Neuronal stem cell (in vitro differentiated cells): ENCODE measurements around the gene DNM1L.
A peak's percentile ranks its signal among the peaks of the same experiment; 100 is the strongest.

ENCODE experiments used
- DNase-seq: peaks from one replicate; pipeline ENCODE4 v3.0.0-alpha.2; 2013; ENCODE audit warnings: low spot score
- H2AFZ ChIP-seq: one replicate; pipeline ENCODE4 v1.6.1; 2013; ENCODE audit warnings: mild to moderate bottlenecking, low read length, inconsistent platforms
- H2AK5ac ChIP-seq: 2 replicates; pipeline ENCODE4 v1.6.1; 2013; ENCODE audit warnings: low read depth, mild to moderate bottlenecking, inconsistent platforms, low read length, moderate library complexity, mixed read lengths
- H2BK120ac ChIP-seq: 2 replicates; pipeline ENCODE4 v1.6.1; 2013; ENCODE audit warnings: low read depth, mild to moderate bottlenecking, inconsistent platforms, low read length, moderate library complexity, mixed read lengths
- H2BK12ac ChIP-seq: one replicate; pipeline ENCODE4 v1.6.1; 2013; ENCODE audit warnings: low read length, inconsistent platforms
- H2BK15ac ChIP-seq: 2 replicates; pipeline ENCODE4 v1.6.1; 2013; ENCODE audit warnings: mild to moderate bottlenecking, low read length, inconsistent platforms, mixed read lengths
- H2BK5ac ChIP-seq: one replicate; pipeline ENCODE4 v1.6.1; 2013; ENCODE audit warnings: inconsistent platforms, mild to moderate bottlenecking, low read length, moderate library complexity
- H3K14ac ChIP-seq: one replicate; pipeline ENCODE4 v1.6.1; 2013; ENCODE audit warnings: low read length, inconsistent platforms
- H3K18ac ChIP-seq: 2 replicates; pipeline ENCODE4 v1.6.1; 2013; ENCODE audit warnings: low read length, inconsistent platforms
- H3K23ac ChIP-seq: 2 replicates; pipeline ENCODE4 v1.6.1; 2013; ENCODE audit warnings: low read depth, mild to moderate bottlenecking, mixed read lengths, low read length, inconsistent platforms; ENCODE audit not compliant: poor library complexity
- H3K27ac ChIP-seq: replicated peaks from 3 replicates; pipeline ENCODE4 v1.5.1; 2013; ENCODE audit warnings: low read length, inconsistent platforms
- H3K27me3 ChIP-seq, 3 experiments: 2 replicates each; pipeline ENCODE4 v1.6.1; 2013; ENCODE audit warnings: low read length in 3 of 3, mild to moderate bottlenecking in 2 of 3, inconsistent platforms in 1 of 3, low read depth in 1 of 3, mixed read lengths in 1 of 3, moderate library complexity in 1 of 3; ENCODE audit not compliant: control insufficient read depth in 3 of 3, insufficient read depth in 3 of 3
- H3K36me3 ChIP-seq, 2 donors: replicated peaks in 1 of 2; 2 replicates each; pipeline ENCODE4 v1.6.1; 2013; ENCODE audit warnings: low read length in 2 of 2; ENCODE audit not compliant: control insufficient read depth in 2 of 2, insufficient read depth in 2 of 2
- H3K4ac ChIP-seq: 2 replicates; pipeline ENCODE4 v1.6.1; 2013; ENCODE audit warnings: inconsistent platforms, mild to moderate bottlenecking, low read length, moderate library complexity
- H3K4me1 ChIP-seq, 2 donors: 1 replicate in 1 of 2; 2 replicates in 1 of 2; pipeline ENCODE4 v1.6.1; 2013; ENCODE audit warnings: low read length in 2 of 2, low read depth in 1 of 2; ENCODE audit not compliant: control insufficient read depth in 2 of 2, insufficient read depth in 1 of 2
- H3K4me2 ChIP-seq: one replicate; pipeline ENCODE4 v1.6.1; 2013; ENCODE audit warnings: mild to moderate bottlenecking, low read length, inconsistent platforms; ENCODE audit not compliant: insufficient read depth, poor library complexity, severe bottlenecking
- H3K4me3 ChIP-seq, 2 donors: 2 replicates each; pipeline ENCODE4 v1.5.1; 2013; ENCODE audit warnings: low read length in 2 of 2, mild to moderate bottlenecking in 2 of 2, inconsistent platforms in 1 of 2, moderate library complexity in 1 of 2
- H3K79me1 ChIP-seq: one replicate; pipeline ENCODE4 v1.6.1; 2013; ENCODE audit warnings: low read depth, mild to moderate bottlenecking, inconsistent platforms, low read length, moderate library complexity
- H3K9ac ChIP-seq: one replicate; pipeline ENCODE4 v1.6.1; 2013; ENCODE audit warnings: mild to moderate bottlenecking, low read depth, low read length, inconsistent platforms; ENCODE audit not compliant: poor library complexity
- H3K9me3 ChIP-seq, 2 donors: replicated peaks in 1 of 2; 2 replicates each; pipeline versions ENCODE3 to v1.6.1; 2013; ENCODE audit warnings: low read length in 2 of 2, mild to moderate bottlenecking in 2 of 2, inconsistent platforms in 1 of 2, low read depth in 1 of 2, mixed read lengths in 1 of 2, moderate library complexity in 1 of 2; ENCODE audit not compliant: control insufficient read depth in 2 of 2, insufficient read depth in 1 of 2
- H4K8ac ChIP-seq: one replicate; pipeline ENCODE4 v1.6.1; 2013; ENCODE audit warnings: low read depth, mild to moderate bottlenecking, inconsistent platforms, low read length, moderate library complexity
- H4K91ac ChIP-seq: one replicate; pipeline ENCODE4 v1.6.1; 2013; ENCODE audit warnings: low read length, low read depth, mild to moderate bottlenecking, inconsistent platforms; ENCODE audit not compliant: poor library complexity
- WGBS, 2 donors: extraction: QIAGEN DNeasy Blood & Tissue Kit; methylation state at CpG; one replicate each; pipeline ENCODE4 v1.1.7; 2013; ENCODE audit warnings: missing lambda C conversion rate in 2 of 2, mixed read lengths in 1 of 2; ENCODE audit not compliant: insufficient read length in 2 of 2, insufficient replicate concordance in 1 of 2; ENCODE audit errors: extremely low coverage in 2 of 2; 5-methylcytosine and 5-hydroxymethylcytosine counted together

The DNM1L gene

GRCh38 chr12:32661706-32662105 lies 17.4 kb upstream of the DNM1L start:
- H3K9ac ChIP-seq = no peak overlapping the region
- H2BK12ac ChIP-seq = no peak overlapping the region
- no peak overlapping the region for H3K18ac ChIP-seq
- H3K14ac ChIP-seq = no peak overlapping the region
- H3K4me2 ChIP-seq = no peak overlapping the region
- H3K27me3 ChIP-seq = peaks cover 0 to 3% (median 0%) of the 10 kb centered on the region in 3 experiments
- DNase-seq = no peak
- no peak overlapping the region for H2BK5ac ChIP-seq
- H2AK5ac ChIP-seq = no peak overlapping the region
- H3K4ac ChIP-seq = no peak overlapping the region
- H3K4me3 ChIP-seq = no peak overlapping the region
- H2BK120ac ChIP-seq = no peak overlapping the region
- H4K8ac ChIP-seq = no peak overlapping the region
- no peaks in the 10 kb centered on the region for H3K9me3 ChIP-seq
- peak overlapping the region; percentile 0 for H3K23ac ChIP-seq
- no peaks in the 10 kb centered on the region for H3K4me1 ChIP-seq
- no peak overlapping the region for H4K91ac ChIP-seq
- H3K36me3 ChIP-seq = no peaks in the 10 kb centered on the region
- H2AFZ ChIP-seq = no peak overlapping the region
- no peak overlapping the region for H2BK15ac ChIP-seq
- WGBS, 2 donors = no CpG with 5 or more reads among the region's 7 CpGs
- H3K79me1 ChIP-seq = no peaks in the 10 kb centered on the region
- no peak overlapping the region for H3K27ac ChIP-seq

GRCh38 chr12:32662665-32663064 lies 16.4 kb upstream of the DNM1L start:
- H3K27me3 ChIP-seq = no peaks in the 10 kb centered on the region
- H3K4ac ChIP-seq = no peak overlapping the region
- H2BK5ac ChIP-seq = no peak overlapping the region
- H3K27ac ChIP-seq = no peak overlapping the region
- no peak overlapping the region for H2AK5ac ChIP-seq
- H2BK120ac ChIP-seq = no peak overlapping the region
- H3K36me3 ChIP-seq = no peaks in the 10 kb centered on the region
- no peaks in the 10 kb centered on the region for H3K79me1 ChIP-seq
- no peak overlapping the region for H3K4me3 ChIP-seq
- H2BK12ac ChIP-seq = no peak overlapping the region
- no peak for DNase-seq
- H2AFZ ChIP-seq = no peak overlapping the region
- H3K23ac ChIP-seq = no peak overlapping the region
- no peaks in the 10 kb centered on the region for H3K9me3 ChIP-seq
- no peaks in the 10 kb centered on the region for H3K4me1 ChIP-seq
- H3K18ac ChIP-seq = no peak overlapping the region
- WGBS, 2 donors = no CpG with 5 or more reads among the region's 2 CpGs
- H4K8ac ChIP-seq = no peak overlapping the region
- no peak overlapping the region for H4K91ac ChIP-seq
- H3K4me2 ChIP-seq = no peak overlapping the region
- no peak overlapping the region for H3K14ac ChIP-seq
- H2BK15ac ChIP-seq = no peak overlapping the region
- no peak overlapping the region for H3K9ac ChIP-seq

- no peak overlapping the region for H4K8ac ChIP-seq
- H4K91ac ChIP-seq = no peak overlapping the region
- no peak for DNase-seq
- H3K9me3 ChIP-seq = no peaks in the 10 kb centered on the region
- H3K79me1 ChIP-seq = no peaks in the 10 kb centered on the region
- H3K9ac ChIP-seq = no peak overlapping the region
- H3K4ac ChIP-seq = no peak overlapping the region
- H2BK12ac ChIP-seq = no peak overlapping the region
- WGBS, 2 donors = no CpG with 5 or more reads among the region's 14 CpGs
- H2BK120ac ChIP-seq = no peak overlapping the region
- no peak overlapping the region for H3K14ac ChIP-seq
- H2BK15ac ChIP-seq = no peak overlapping the region
- H3K27ac ChIP-seq = no peak overlapping the region
- H3K4me1 ChIP-seq = no peaks in the 10 kb centered on the region
- H2AFZ ChIP-seq = no peak overlapping the region
- H3K23ac ChIP-seq = no peak overlapping the region
- H3K4me3 ChIP-seq = no peak overlapping the region
- no peak overlapping the region for H3K18ac ChIP-seq
- H3K4me2 ChIP-seq = no peak overlapping the region
- H3K36me3 ChIP-seq = no peaks in the 10 kb centered on the region
- H3K27me3 ChIP-seq = no peaks in the 10 kb centered on the region
- H2AK5ac ChIP-seq = no peak overlapping the region
- no peak overlapping the region for H2BK5ac ChIP-seq
Measured at GRCh38 chr12:32666018-32666417, 13.1 kb upstream of the DNM1L start.

DNA sequence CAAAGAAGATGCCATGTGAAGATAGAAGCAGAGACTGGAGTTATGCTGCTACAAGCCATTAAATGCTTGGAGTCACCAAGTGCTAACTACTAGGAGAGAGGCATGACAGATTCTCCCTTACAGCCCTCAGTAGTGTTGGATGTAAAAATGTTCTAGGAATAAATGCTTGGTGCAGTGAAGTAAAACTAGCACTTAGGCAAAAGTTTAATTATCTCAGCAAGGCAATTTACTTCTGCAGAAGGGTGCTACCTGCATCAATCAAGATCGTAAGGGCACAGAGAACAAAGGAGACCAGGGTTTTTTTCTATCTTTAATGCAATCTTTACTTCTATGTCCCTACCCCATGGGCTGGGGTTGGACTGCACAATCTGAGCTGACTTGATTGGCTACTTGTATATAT lies 9.5 kb upstream of the DNM1L start:
- Histone ChIP-seq H2AK5ac (no peak overlapping the region), H3K23ac (no peak overlapping the region), H2AFZ (no peak overlapping the region), H4K8ac (no peak overlapping the region), H3K4me1 (no peaks in the 10 kb centered on the region), H3K27ac (no peak overlapping the region), H2BK12ac (no peak overlapping the region), H3K4ac (no peak overlapping the region), H3K27me3 (no peaks in the 10 kb centered on the region), H4K91ac (no peak overlapping the region), H3K18ac (no peak overlapping the region), H3K36me3 (no peaks in the 10 kb centered on the region), H2BK120ac (no peak overlapping the region), H3K9ac (no peak overlapping the region), H2BK15ac (no peak overlapping the region), H3K4me3 (no peak overlapping the region), H3K14ac (no peak overlapping the region), H2BK5ac (no peak overlapping the region), H3K9me3 (no peaks in the 10 kb centered on the region), H3K4me2 (no peak overlapping the region), H3K79me1 (no peaks in the 10 kb centered on the region)
- WGBS, 2 donors = no CpG with 5 or more reads among the region's 1 CpG
- no peak for DNase-seq
